IPS-18c (cell line): ENCODE results near the gene POLDIP2.
A peak's percentile ranks its signal among the peaks of the same experiment; 100 is the strongest.

Source experiments
- H3K4me3 ChIP-seq: 2 replicates; pipeline ENCODE4 v1.7.0; 2013; ENCODE audit warnings: low read depth, mild to moderate bottlenecking, low read length, moderate library complexity; ENCODE audit not compliant: insufficient read depth
- H3K9me3 ChIP-seq: one replicate; pipeline ENCODE4 v1.6.1; 2013; ENCODE audit warnings: mild to moderate bottlenecking, low read length, moderate library complexity; ENCODE audit not compliant: control insufficient read depth, insufficient read depth

The POLDIP2 gene

GRCh38 chr17:28317099-28317965 is 40.0 kb downstream of the POLDIP2 start:
- H3K9me3 ChIP-seq, result no peaks in the 10 kb centered on the region
- H3K4me3 ChIP-seq, result peak overlapping the region; percentile 81

- Histone ChIP-seq H3K4me3 (no peak overlapping the region), H3K9me3 (no peaks in the 10 kb centered on the region)
Observed at GRCh38 chr17:28315846-28316705, 41.3 kb downstream of the POLDIP2 start.

- H3K4me3 ChIP-seq, result no peak overlapping the region
- H3K9me3 ChIP-seq, result no peaks in the 10 kb centered on the region
Observed at GRCh38 chr17:28313841-28314240, 43.5 kb downstream of the POLDIP2 start.

GRCh38 chr17:28306954-28307401 is 50.3 kb downstream of the POLDIP2 start:
- Histone ChIP-seq H3K4me3 (no peak overlapping the region), H3K9me3 (no peaks in the 10 kb centered on the region)

GRCh38 chr17:28298449-28298848 is 58.9 kb downstream of the POLDIP2 start:
- Histone ChIP-seq H3K4me3 (no peak overlapping the region), H3K9me3 (no peaks in the 10 kb centered on the region)
